ENCODE measurements around the gene RASGRP1.

The RASGRP1 gene

GRCh38 chr15:38490242-38490922 lies 74.2 kb downstream of the RASGRP1 start:
- TF ChIP-seq ZFX (IDR thresholded peaks at IDR 0.05; ENCODE audit: borderline replicate concordance) (no peak), CTCF (IDR thresholded peaks at IDR 0.05) (no peak)
- H3K27ac ChIP-seq = no peak overlapping the region

- TF ChIP-seq CTCF (IDR thresholded peaks at IDR 0.05) (no peak), ZFX (IDR thresholded peaks at IDR 0.05; ENCODE audit: borderline replicate concordance) (no peak)
- no peak overlapping the region for H3K27ac ChIP-seq
Measured at GRCh38 chr15:38487378-38487777, 77.2 kb downstream of the RASGRP1 start.

- no peak for TF ChIP-seq ZFX (IDR thresholded peaks at IDR 0.05; ENCODE audit: borderline replicate concordance)
- no peak for TF ChIP-seq CTCF (IDR thresholded peaks at IDR 0.05)
- no peak overlapping the region for H3K27ac ChIP-seq
Measured at GRCh38 chr15:38486936-38487335, 77.7 kb downstream of the RASGRP1 start.

GRCh38 chr15:38482572-38482971 lies 82.0 kb downstream of the RASGRP1 start:
- TF ChIP-seq ZFX (IDR thresholded peaks at IDR 0.05; ENCODE audit: borderline replicate concordance) (no peak), CTCF (IDR thresholded peaks at IDR 0.05) (no peak)
- H3K27ac ChIP-seq = no peak overlapping the region

GRCh38 chr15:38481761-38482160 lies 82.9 kb downstream of the RASGRP1 start:
- no peak overlapping the region for H3K27ac ChIP-seq
- no peak for TF ChIP-seq ZFX (IDR thresholded peaks at IDR 0.05; ENCODE audit: borderline replicate concordance)
- TF ChIP-seq CTCF (IDR thresholded peaks at IDR 0.05) = no peak

GRCh38 chr15:38481113-38481512 lies 83.5 kb downstream of the RASGRP1 start:
- TF ChIP-seq CTCF (IDR thresholded peaks at IDR 0.05) (no peak), ZFX (IDR thresholded peaks at IDR 0.05; ENCODE audit: borderline replicate concordance) (no peak)
- H3K27ac ChIP-seq = no peak overlapping the region

GRCh38 chr15:38479756-38480155 lies 84.9 kb downstream of the RASGRP1 start:
- H3K27ac ChIP-seq = no peak overlapping the region

More at GRCh38 chr15:38479756-38480155, 84.9 kb downstream of the RASGRP1 start:
- TF ChIP-seq CTCF (IDR thresholded peaks at IDR 0.05) (no peak), ZFX (IDR thresholded peaks at IDR 0.05; ENCODE audit: borderline replicate concordance) (no peak)

Data from 22Rv1 (cell line).